Keratinocyte (primary cell): ENCODE data around the gene MLEC. TPM values are rescaled to one million over a fixed set of nuclear protein-coding genes. Genes with fewer than 3 reads are reported as not detected.

Source experiments
- DNase-seq: peaks from one replicate; pipeline ENCODE4 v3.0.0-alpha.2; 2011; ENCODE audit warnings: low read depth, missing footprints, low spot score
- FAIRE-seq: peaks from 2 replicates; lab custom pipeline; 2011; peaks lifted over from hg19 to GRCh38; lab: Jason Lieb, UNC
- H2AFZ ChIP-seq: 2 replicates; pipeline ENCODE4 v1.6.0; 2012; ENCODE audit warnings: low read length, control low read depth, inconsistent platforms; ENCODE audit not compliant: control insufficient read depth
- H3K27ac ChIP-seq: 2 replicates; pipeline ENCODE4 v1.5.1; 2011; ENCODE audit warnings: low read length; ENCODE audit not compliant: control insufficient read depth, insufficient read depth
- H3K27me3 ChIP-seq: 3 replicates; pipeline ENCODE4 v1.6.0; 2011; ENCODE audit warnings: low read length; ENCODE audit not compliant: control insufficient read depth, insufficient read depth; ENCODE audit errors: extremely low read depth
- H3K36me3 ChIP-seq, 2 experiments: 2 replicates in 1 of 2; 3 replicates in 1 of 2; pipeline ENCODE4 v1.5.1; 2011; ENCODE audit warnings: low read length in 2 of 2, mild to moderate bottlenecking in 1 of 2; ENCODE audit not compliant: control insufficient read depth in 2 of 2, insufficient read depth in 2 of 2; ENCODE audit errors: extremely low read depth in 1 of 2
- H3K4me1 ChIP-seq: 3 replicates; pipeline ENCODE4 v1.5.1; 2011; ENCODE audit warnings: low read length; ENCODE audit not compliant: control insufficient read depth, insufficient read depth; ENCODE audit errors: extremely low read depth
- H3K4me2 ChIP-seq: 3 replicates; pipeline ENCODE4 v1.6.0; 2011; ENCODE audit warnings: low read depth, low read length; ENCODE audit not compliant: control insufficient read depth, insufficient read depth; ENCODE audit errors: extremely low read depth
- H3K4me3 ChIP-seq, 3 experiments: fragments of 200-600 bp in 1 of 3; sonication (generic) in 1 of 3; 2 replicates in 2 of 3; 3 replicates in 1 of 3; pipeline ENCODE4 v1.5.1; 2011 to 2016; ENCODE audit warnings: low read length in 3 of 3, mild to moderate bottlenecking in 3 of 3, control low read depth in 2 of 3, inconsistent platforms in 1 of 3, low read depth in 1 of 3, mixed read lengths in 1 of 3, mixed run types in 1 of 3, moderate library complexity in 1 of 3; ENCODE audit not compliant: control insufficient read depth in 2 of 3, insufficient read depth in 2 of 3; ENCODE audit errors: extremely low read depth in 1 of 3
- H3K79me2 ChIP-seq: 2 replicates; pipeline ENCODE4 v1.6.0; 2012; ENCODE audit warnings: low read length; ENCODE audit not compliant: control insufficient read depth, insufficient read depth
- H3K9ac ChIP-seq: 3 replicates; pipeline ENCODE4 v1.6.0; 2011; ENCODE audit warnings: low read length; ENCODE audit not compliant: control insufficient read depth, insufficient read depth; ENCODE audit errors: extremely low read depth
- H3K9me1 ChIP-seq: 3 replicates; pipeline ENCODE4 v1.6.0; 2011; ENCODE audit warnings: low read length; ENCODE audit not compliant: control insufficient read depth, insufficient read depth; ENCODE audit errors: extremely low read depth
- H3K9me3 ChIP-seq: 2 replicates; pipeline ENCODE4 v1.5.1; 2012; ENCODE audit warnings: low read depth, low read length; ENCODE audit not compliant: control insufficient read depth
- H4K20me1 ChIP-seq: 3 replicates; pipeline ENCODE4 v1.6.0; 2011; ENCODE audit warnings: low read length; ENCODE audit not compliant: control insufficient read depth, insufficient read depth; ENCODE audit errors: extremely low read depth
- CTCF ChIP-seq, 3 experiments: IDR thresholded peaks in 1 of 3; conservative IDR thresholded peaks in 1 of 3; optimal IDR thresholded peaks in 1 of 3; 2 replicates in 2 of 3; 3 replicates in 1 of 3; pipeline versions ENCODE3 to v1.5.1; 2011; ENCODE audit warnings: low read length in 3 of 3, mild to moderate bottlenecking in 3 of 3, moderate library complexity in 2 of 3, control low read depth in 1 of 3, inconsistent platforms in 1 of 3; ENCODE audit not compliant: insufficient read depth in 2 of 3; ENCODE audit errors: extremely low read depth in 1 of 3
- EZH2 ChIP-seq: IDR thresholded peaks from one replicate; pipeline ENCODE4 v1.6.1; 2012; ENCODE audit warnings: inconsistent platforms, mild to moderate bottlenecking, low read length, moderate library complexity
- dilution Hi-C: fragments of 300-500 bp; cut with MboI; formaldehyde crosslinking; loops from one replicate; pipeline ENCODE4 v1.7.0; 2020; ENCODE audit warnings: low sequenced_read_pairs; ENCODE audit not compliant: extremely low pct_ligation_motif_present
- polyA plus RNA-seq, 5 experiments: library from polyadenylated mRNA; depleted of rRNA in 3 of 5; stranded (reverse) in 3 of 5; stranded (forward) in 1 of 5; unstranded in 1 of 5; fragments of >200 nt; gene quantifications; 1 replicate in 1 of 5; 2 replicates in 3 of 5; 3 replicates in 1 of 5; pipeline versions ENCODE4 v1.2.1 to v1.2.3, GENCODE V29; 2011 to 2012; ENCODE audit warnings: missing spikeins in 2 of 5, low read depth in 1 of 5, low replicate concordance in 1 of 5

The MLEC gene
- polyA plus RNA-seq, 1 donor (not counting 4 experiments of a cell fraction or from before 2014, with no cell fraction given): 65.2 TPM

- FAIRE-seq: no peak
- Histone ChIP-seq H3K4me1 (peaks cover 5% of the 10 kb centered on the region), H4K20me1 (no peaks in the 10 kb centered on the region), H3K79me2 (no peaks in the 10 kb centered on the region), H3K9me1 (no peaks in the 10 kb centered on the region), H3K36me3 (no peaks in the 10 kb centered on the region), H3K27me3 (no peaks in the 10 kb centered on the region), H3K4me2 (no peak overlapping the region), H3K4me3 (no peak overlapping the region), H3K9ac (no peak overlapping the region), H3K9me3 (no peaks in the 10 kb centered on the region), H2AFZ (no peak overlapping the region), H3K27ac (no peak overlapping the region)
- dilution Hi-C loops: no loop called here
- no peak for TF ChIP-seq CTCF (optimal IDR thresholded peaks at IDR 0.05 in 1 of 3, IDR thresholded peaks at IDR 0.05 in 1 of 3, conservative IDR thresholded peaks at IDR 0.05 in 1 of 3; ENCODE audit: extremely low read depth in 1 of 3, insufficient read depth in 2 of 3, low read length in 3 of 3)
- no peak for TF ChIP-seq EZH2
- DNase-seq: no peak
These were observed 16.3 kb upstream of the MLEC start for GRCh38 chr12:120670667-120671066.

GRCh38 chr12:120674097-120674636 lies 12.8 kb upstream of the MLEC start:
- H3K4me1 ChIP-seq: peaks cover 18% of the 10 kb centered on the region
- no peaks in the 10 kb centered on the region for H3K36me3 ChIP-seq
- H3K9me1 ChIP-seq: no peaks in the 10 kb centered on the region
- no peaks in the 10 kb centered on the region for H3K9me3 ChIP-seq
- H3K4me3 ChIP-seq: no peak overlapping the region
- H3K4me2 ChIP-seq: no peak overlapping the region
- TF ChIP-seq EZH2 (no peak), CTCF (optimal IDR thresholded peaks at IDR 0.05 in 1 of 3, IDR thresholded peaks at IDR 0.05 in 1 of 3, conservative IDR thresholded peaks at IDR 0.05 in 1 of 3; ENCODE audit: extremely low read depth in 1 of 3, insufficient read depth in 2 of 3, low read length in 3 of 3) (no peak)
- H3K79me2 ChIP-seq: no peaks in the 10 kb centered on the region
- H3K27ac ChIP-seq: no peak overlapping the region
- H3K27me3 ChIP-seq: no peaks in the 10 kb centered on the region
- dilution Hi-C loops: no loop called here
- no peaks in the 10 kb centered on the region for H4K20me1 ChIP-seq
- H2AFZ ChIP-seq: no peak overlapping the region
- DNase-seq (no peak), FAIRE-seq (no peak)
- H3K9ac ChIP-seq: no peak overlapping the region
